IPS DF 6.9 (cell line): ENCODE results near the gene ZNF732.
A peak's percentile ranks its signal among the peaks of the same experiment; 100 is the strongest.
"Not testable (repeated sequence)": the region's sequence is repeated elsewhere in the genome, so short reads cannot be mapped to it uniquely, and the experiment has no call there.

ENCODE experiments used
- DNase-seq: peaks from one replicate; pipeline ENCODE4 v3.0.0-alpha.2; 2013; ENCODE audit warnings: low read depth, low spot score
- H3K27ac ChIP-seq: one replicate; pipeline ENCODE4 v1.5.1; 2013; ENCODE audit warnings: low read length, control low read depth
- H3K27me3 ChIP-seq: 2 replicates; pipeline ENCODE4 v1.6.1; 2013; ENCODE audit warnings: mild to moderate bottlenecking, low read length; ENCODE audit not compliant: control insufficient read depth, insufficient read depth
- H3K36me3 ChIP-seq: 2 replicates; pipeline ENCODE4 v1.6.1; 2013; ENCODE audit warnings: low read length; ENCODE audit not compliant: control insufficient read depth, insufficient read depth
- H3K4me1 ChIP-seq: 2 replicates; pipeline ENCODE4 v1.6.1; 2013; ENCODE audit warnings: low read length; ENCODE audit not compliant: control insufficient read depth, insufficient read depth
- H3K4me3 ChIP-seq: 2 replicates; pipeline ENCODE4 v1.5.1; 2013; ENCODE audit warnings: mild to moderate bottlenecking, low read length
- H3K9me3 ChIP-seq: 2 replicates; pipeline ENCODE4 v1.6.1; 2013; ENCODE audit warnings: low read length, inconsistent platforms; ENCODE audit not compliant: control insufficient read depth, insufficient read depth
- WGBS: extraction: QIAGEN DNeasy Blood & Tissue Kit; methylation state at CpG from one replicate; pipeline ENCODE4 v1.1.7; 2013; ENCODE audit warnings: mixed read lengths, missing lambda C conversion rate; ENCODE audit not compliant: insufficient read length, insufficient coverage; 5-methylcytosine and 5-hydroxymethylcytosine counted together

ZNF732 gene

GRCh38 chr4:314296-314903 is 9.1 kb upstream of the ZNF732 start:
- H3K36me3 ChIP-seq, result no peaks in the 10 kb centered on the region
- WGBS, result no CpG with 5 or more reads among the region's 1 CpG
- H3K27me3 ChIP-seq, result no peaks in the 10 kb centered on the region
- no peak overlapping the region for H3K27ac ChIP-seq
- H3K4me1 ChIP-seq, result no peaks in the 10 kb centered on the region
- no peaks in the 10 kb centered on the region; the same call in 1 of the 2 replicates for H3K9me3 ChIP-seq
- H3K4me3 ChIP-seq, result no peak overlapping the region
- no peak for DNase-seq

GRCh38 chr4:309807-310206 is 4.5 kb upstream of the ZNF732 start:
- H3K27ac ChIP-seq, result no peak overlapping the region

GRCh38 chr4:306551-306961 is 1.3 kb upstream of the ZNF732 start:
- H3K36me3 ChIP-seq, result no peaks in the 10 kb centered on the region
- no peak overlapping the region for H3K4me3 ChIP-seq
- H3K27ac ChIP-seq, result no peak overlapping the region
- H3K27me3 ChIP-seq, result no peaks in the 10 kb centered on the region
- H3K9me3 ChIP-seq, result no peaks in the 10 kb centered on the region; the same call in 1 of the 2 replicates
- no CpG with 5 or more reads among the region's 3 CpGs for WGBS
- 0 out of 2 replicates have a peak, but pooled peaks cover 2% of the 10 kb centered on the region for H3K4me1 ChIP-seq
- DNase-seq, result no peak

More at GRCh38 chr4:309807-310206, 4.5 kb upstream of the ZNF732 start:
- Histone ChIP-seq H3K9me3 (no peaks in the 10 kb centered on the region; the same call in 1 of the 2 replicates), H3K4me3 (no peak overlapping the region), H3K36me3 (no peaks in the 10 kb centered on the region), H3K4me1 (no peaks in the 10 kb centered on the region), H3K27me3 (no peaks in the 10 kb centered on the region)
- DNase-seq, result no peak
- WGBS, result no CpG with 5 or more reads among the region's 1 CpG

GRCh38 chr4:304516-304915 is 758 bp downstream of the ZNF732 start:
- H3K27ac ChIP-seq, H3K27me3 ChIP-seq, DNase-seq, H3K36me3 ChIP-seq, H3K9me3 ChIP-seq, H3K4me1 ChIP-seq: not testable (repeated sequence)
- H3K4me3 ChIP-seq, result peak overlapping the region; percentile 100; the same call in 1 of the 2 replicates
- WGBS, result no CpG with 5 or more reads among the region's 20 CpGs

GRCh38 chr4:302381-302780 is 2.9 kb downstream of the ZNF732 start:
- no peaks in the 10 kb centered on the region for H3K27me3 ChIP-seq
- no peaks in the 10 kb centered on the region for H3K9me3 ChIP-seq
- H3K4me1 ChIP-seq, result 0 out of 2 replicates have a peak, but pooled peaks cover 2% of the 10 kb centered on the region
- DNase-seq, result no peak
- no peaks in the 10 kb centered on the region for H3K36me3 ChIP-seq
- H3K4me3 ChIP-seq, result no peak overlapping the region
- no CpG with 5 or more reads among the region's 4 CpGs for WGBS
- no peak overlapping the region for H3K27ac ChIP-seq

- no peaks in the 10 kb centered on the region for H3K36me3 ChIP-seq
- H3K4me3 ChIP-seq, result no peak overlapping the region
- no peak for DNase-seq
- no peaks in the 10 kb centered on the region for H3K4me1 ChIP-seq
- no peaks in the 10 kb centered on the region for H3K27me3 ChIP-seq
- no peaks in the 10 kb centered on the region for H3K9me3 ChIP-seq
- WGBS, result no CpG with 5 or more reads among the region's 3 CpGs
- no peak overlapping the region for H3K27ac ChIP-seq
Measured at GRCh38 chr4:294732-295131, 10.5 kb downstream of the ZNF732 start.

GRCh38 chr4:288891-289290 is 16.4 kb downstream of the ZNF732 start:
- H3K36me3 ChIP-seq, result no peaks in the 10 kb centered on the region
- H3K27me3 ChIP-seq, result no peaks in the 10 kb centered on the region
- H3K4me3 ChIP-seq, result no peak overlapping the region
- DNase-seq, result no peak
- no peaks in the 10 kb centered on the region for H3K9me3 ChIP-seq
- H3K27ac ChIP-seq, result no peak overlapping the region
- no peaks in the 10 kb centered on the region for H3K4me1 ChIP-seq
- no CpG with 5 or more reads among the region's 2 CpGs for WGBS

- Histone ChIP-seq H3K27ac (no peak overlapping the region), H3K36me3 (no peaks in the 10 kb centered on the region; the same call in 1 of the 2 replicates), H3K27me3 (no peaks in the 10 kb centered on the region), H3K4me1 (no peaks in the 10 kb centered on the region), H3K9me3 (peaks cover 2% of the 10 kb centered on the region), H3K4me3 (no peak overlapping the region)
- WGBS, result no CpG with 5 or more reads among the region's 5 CpGs
- DNase-seq, result no peak
Measured at GRCh38 chr4:273309-274017, 31.8 kb downstream of the ZNF732 start.

- no peak overlapping the region for H3K4me3 ChIP-seq
- H3K9me3 ChIP-seq, result peaks cover 2% of the 10 kb centered on the region
- H3K36me3 ChIP-seq, result no peaks in the 10 kb centered on the region; the same call in 1 of the 2 replicates
- no peaks in the 10 kb centered on the region for H3K4me1 ChIP-seq
- no CpG with 5 or more reads among the region's 3 CpGs for WGBS
- no peaks in the 10 kb centered on the region for H3K27me3 ChIP-seq
- H3K27ac ChIP-seq, result no peak overlapping the region
- no peak for DNase-seq
Measured at GRCh38 chr4:271492-272103, 33.7 kb downstream of the ZNF732 start.

GRCh38 chr4:259240-259639 is 46.0 kb downstream of the ZNF732 start:
- DNase-seq, result peak; percentile 50
- H3K9me3 ChIP-seq, H3K27ac ChIP-seq, H3K36me3 ChIP-seq, H3K27me3 ChIP-seq, H3K4me3 ChIP-seq, H3K4me1 ChIP-seq: not testable (repeated sequence)
- WGBS, result no CpG with 5 or more reads among the region's 11 CpGs
